Stomach (tissue), 4 donors: ENCODE measurements around the gene MSTN.

Experiments
- POLR2A ChIP-seq, 4 donors: fragments of 450-650 bp; IDR thresholded peaks; one replicate each; pipeline ENCODE4 v1.6.1; 2016; ENCODE audit warnings: antibody characterized with exemption in 4 of 4, control low read depth in 2 of 4, mild to moderate bottlenecking in 1 of 4, moderate library complexity in 1 of 4
- TF ChIP-seq, protein P1 (sequence below), 7 experiments: fragments of 450-650 bp in 4 of 7; fragments of 200-600 bp in 3 of 7; sonication (generic) in 3 of 7; IDR thresholded peaks; one replicate each; pipeline ENCODE4 v1.5.1; 2016 to 2019; ENCODE audit warnings: antibody characterized with exemption in 7 of 7, control low read depth in 2 of 7, mild to moderate bottlenecking in 1 of 7

- TF ChIP-seq, protein P1, sequence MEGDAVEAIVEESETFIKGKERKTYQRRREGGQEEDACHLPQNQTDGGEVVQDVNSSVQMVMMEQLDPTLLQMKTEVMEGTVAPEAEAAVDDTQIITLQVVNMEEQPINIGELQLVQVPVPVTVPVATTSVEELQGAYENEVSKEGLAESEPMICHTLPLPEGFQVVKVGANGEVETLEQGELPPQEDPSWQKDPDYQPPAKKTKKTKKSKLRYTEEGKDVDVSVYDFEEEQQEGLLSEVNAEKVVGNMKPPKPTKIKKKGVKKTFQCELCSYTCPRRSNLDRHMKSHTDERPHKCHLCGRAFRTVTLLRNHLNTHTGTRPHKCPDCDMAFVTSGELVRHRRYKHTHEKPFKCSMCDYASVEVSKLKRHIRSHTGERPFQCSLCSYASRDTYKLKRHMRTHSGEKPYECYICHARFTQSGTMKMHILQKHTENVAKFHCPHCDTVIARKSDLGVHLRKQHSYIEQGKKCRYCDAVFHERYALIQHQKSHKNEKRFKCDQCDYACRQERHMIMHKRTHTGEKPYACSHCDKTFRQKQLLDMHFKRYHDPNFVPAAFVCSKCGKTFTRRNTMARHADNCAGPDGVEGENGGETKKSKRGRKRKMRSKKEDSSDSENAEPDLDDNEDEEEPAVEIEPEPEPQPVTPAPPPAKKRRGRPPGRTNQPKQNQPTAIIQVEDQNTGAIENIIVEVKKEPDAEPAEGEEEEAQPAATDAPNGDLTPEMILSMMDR (IDR thresholded peaks at IDR 0.05), result no peak
- no peak for TF ChIP-seq POLR2A (IDR thresholded peaks at IDR 0.05)
Measured at GRCh38 chr2:190062601-190063000, at the start of gene MSTN.
